NCI-H1436 (cell line): Measurements from ENCODE around the gene SNED1.

ENCODE experiments used
- DNase-seq: peaks from one replicate; lab custom pipeline; 2025; lab: John Stamatoyannopoulos, UW

The SNED1 gene

GRCh38 chr2:241048149-241048948 lies 49.9 kb downstream of the SNED1 start:
- DNase-seq: no peak

- DNase-seq: no peak
Measured at GRCh38 chr2:241048949-241049343, 50.5 kb downstream of the SNED1 start.

GRCh38 chr2:241049739-241050623 lies 51.6 kb downstream of the SNED1 start:
- DNase-seq: no peak

- DNase-seq: no peak
Measured at GRCh38 chr2:241050624-241051577, 52.5 kb downstream of the SNED1 start.

- DNase-seq: no peak
Measured at GRCh38 chr2:241051578-241052487, 53.4 kb downstream of the SNED1 start.

GRCh38 chr2:241052677-241053360 lies 54.4 kb downstream of the SNED1 start:
- DNase-seq: no peak

GRCh38 chr2:241053576-241054251 lies 55.3 kb downstream of the SNED1 start:
- no peak for DNase-seq

- no peak for DNase-seq
Measured at GRCh38 chr2:241061275-241061674, 62.9 kb downstream of the SNED1 start.

- DNase-seq: no peak
Measured at GRCh38 chr2:241062389-241063092, 64.1 kb downstream of the SNED1 start.

- DNase-seq: no peak
Measured at GRCh38 chr2:241063093-241063551, 64.7 kb downstream of the SNED1 start.

- DNase-seq: no peak
Measured at GRCh38 chr2:241063587-241063986, 65.2 kb downstream of the SNED1 start.

GRCh38 chr2:241064008-241064801 lies 65.8 kb downstream of the SNED1 start:
- peak; percentile 36 for DNase-seq

GRCh38 chr2:241064802-241065354 lies 66.5 kb downstream of the SNED1 start:
- DNase-seq: no peak

GRCh38 chr2:241065355-241065803 lies 67.0 kb downstream of the SNED1 start:
- no peak for DNase-seq

GRCh38 chr2:241066171-241066892 lies 67.9 kb downstream of the SNED1 start:
- DNase-seq: no peak

GRCh38 chr2:241066893-241067341 lies 68.5 kb downstream of the SNED1 start:
- no peak for DNase-seq
